Measurements from ENCODE around the gene BORCS5. TPM values are rescaled to one million over a fixed set of nuclear protein-coding genes. Genes with fewer than 3 reads are reported as not detected.

Gene BORCS5
- total RNA-seq, 2 donors from 2014 or later, result 15.2 to 26.1 TPM

- WGBS, 2 experiments (ENCODE audit: insufficient coverage in 1 of 2, insufficient read length in 1 of 2), result 95% methylated on average over 1 of the region's 1 CpG; no CpG with 5 or more reads in 1 of the 2 experiments
- H3K9me3 ChIP-seq (ENCODE audit: control insufficient read depth, low read length), result no peaks in the 10 kb centered on the region
- no peaks in the 10 kb centered on the region for H3K27me3 ChIP-seq (ENCODE audit: control insufficient read depth, insufficient read depth, low read length, poor library complexity, severe bottlenecking)
- Mint-ChIP-seq H3K4me1 (peaks cover 38% of the 10 kb centered on the region), H3K36me3 (ENCODE audit: low read depth) (peaks cover 10% of the 10 kb centered on the region), H3K27me3 (ENCODE audit: insufficient read depth) (no peaks in the 10 kb centered on the region), H3K27ac (peak overlapping the region; percentile 3), H3K4me3 (no peak overlapping the region), H3K9me3 (peaks cover 2% of the 10 kb centered on the region)
- DNase-seq, result peak; percentile 57
- H3K9ac ChIP-seq (ENCODE audit: extremely low read depth, low read length, poor library complexity, severe bottlenecking), result no peak overlapping the region
- H3K27ac ChIP-seq (ENCODE audit: low read depth, low read length), result no peak overlapping the region
- no peak overlapping the region for H3K4me3 ChIP-seq (ENCODE audit: low read length)
- H3K4me1 ChIP-seq (ENCODE audit: control insufficient read depth, insufficient read depth, low read length), result peaks cover 8% of the 10 kb centered on the region
- H3K36me3 ChIP-seq (ENCODE audit: control insufficient read depth, insufficient read depth, low read length), result no peaks in the 10 kb centered on the region
- no peak for TF ChIP-seq CTCF (conservative IDR thresholded peaks at IDR 0.05)
Measured at GRCh38 chr12:12404297-12404696, 47.4 kb downstream of the BORCS5 start.

GRCh38 chr12:12405882-12406281, 49.0 kb downstream of the BORCS5 start:
- Histone ChIP-seq H3K36me3 (ENCODE audit: control insufficient read depth, insufficient read depth, low read length) (no peaks in the 10 kb centered on the region), H3K4me3 (ENCODE audit: low read length) (no peak overlapping the region), H3K27ac (ENCODE audit: low read depth, low read length) (no peak overlapping the region), H3K4me1 (ENCODE audit: control insufficient read depth, insufficient read depth, low read length) (peaks cover 8% of the 10 kb centered on the region), H3K9me3 (ENCODE audit: control insufficient read depth, low read length) (no peaks in the 10 kb centered on the region), H3K9ac (ENCODE audit: extremely low read depth, low read length, poor library complexity, severe bottlenecking) (no peak overlapping the region), H3K27me3 (ENCODE audit: control insufficient read depth, insufficient read depth, low read length, poor library complexity, severe bottlenecking) (no peaks in the 10 kb centered on the region)
- Mint-ChIP-seq H3K36me3 (ENCODE audit: low read depth) (peaks cover 10% of the 10 kb centered on the region), H3K9me3 (peaks cover 8% of the 10 kb centered on the region), H3K27ac (no peak overlapping the region), H3K4me3 (no peak overlapping the region), H3K27me3 (ENCODE audit: insufficient read depth) (no peaks in the 10 kb centered on the region), H3K4me1 (peaks cover 31% of the 10 kb centered on the region)
- no peak for TF ChIP-seq CTCF (conservative IDR thresholded peaks at IDR 0.05)
- WGBS, 2 experiments (ENCODE audit: insufficient coverage in 1 of 2, insufficient read length in 1 of 2), result 89 to 95% methylated on average over 4 to 5 of the region's 5 CpGs
- no peak for DNase-seq

- H3K27ac ChIP-seq (ENCODE audit: low read depth, low read length), result no peak overlapping the region
- TF ChIP-seq CTCF (conservative IDR thresholded peaks at IDR 0.05), result no peak
- peaks cover 8% of the 10 kb centered on the region for H3K4me1 ChIP-seq (ENCODE audit: control insufficient read depth, insufficient read depth, low read length)
- Mint-ChIP-seq H3K36me3 (ENCODE audit: low read depth) (peaks cover 12% of the 10 kb centered on the region), H3K27ac (no peak overlapping the region), H3K27me3 (ENCODE audit: insufficient read depth) (no peaks in the 10 kb centered on the region), H3K4me1 (peaks cover 33% of the 10 kb centered on the region), H3K9me3 (peaks cover 12% of the 10 kb centered on the region), H3K4me3 (no peak overlapping the region)
- H3K4me3 ChIP-seq (ENCODE audit: low read length), result no peak overlapping the region
- H3K9ac ChIP-seq (ENCODE audit: extremely low read depth, low read length, poor library complexity, severe bottlenecking), result no peak overlapping the region
- H3K36me3 ChIP-seq (ENCODE audit: control insufficient read depth, insufficient read depth, low read length), result no peaks in the 10 kb centered on the region
- DNase-seq, result no peak
- H3K9me3 ChIP-seq (ENCODE audit: control insufficient read depth, low read length), result no peaks in the 10 kb centered on the region
- H3K27me3 ChIP-seq (ENCODE audit: control insufficient read depth, insufficient read depth, low read length, poor library complexity, severe bottlenecking), result no peaks in the 10 kb centered on the region
Measured at GRCh38 chr12:12406762-12407161, 49.9 kb downstream of the BORCS5 start.
